Measurements from ENCODE around the gene SGSM2. TPM values are rescaled to one million over a fixed set of nuclear protein-coding genes. Genes with fewer than 3 reads are reported as not detected.
"Not testable (repeated sequence)": the region's sequence is repeated elsewhere in the genome, so short reads cannot be mapped to it uniquely, and the experiment has no call there.

SGSM2 gene
- total RNA-seq, 1 donor from 2014 or later: 127 TPM

DNA sequence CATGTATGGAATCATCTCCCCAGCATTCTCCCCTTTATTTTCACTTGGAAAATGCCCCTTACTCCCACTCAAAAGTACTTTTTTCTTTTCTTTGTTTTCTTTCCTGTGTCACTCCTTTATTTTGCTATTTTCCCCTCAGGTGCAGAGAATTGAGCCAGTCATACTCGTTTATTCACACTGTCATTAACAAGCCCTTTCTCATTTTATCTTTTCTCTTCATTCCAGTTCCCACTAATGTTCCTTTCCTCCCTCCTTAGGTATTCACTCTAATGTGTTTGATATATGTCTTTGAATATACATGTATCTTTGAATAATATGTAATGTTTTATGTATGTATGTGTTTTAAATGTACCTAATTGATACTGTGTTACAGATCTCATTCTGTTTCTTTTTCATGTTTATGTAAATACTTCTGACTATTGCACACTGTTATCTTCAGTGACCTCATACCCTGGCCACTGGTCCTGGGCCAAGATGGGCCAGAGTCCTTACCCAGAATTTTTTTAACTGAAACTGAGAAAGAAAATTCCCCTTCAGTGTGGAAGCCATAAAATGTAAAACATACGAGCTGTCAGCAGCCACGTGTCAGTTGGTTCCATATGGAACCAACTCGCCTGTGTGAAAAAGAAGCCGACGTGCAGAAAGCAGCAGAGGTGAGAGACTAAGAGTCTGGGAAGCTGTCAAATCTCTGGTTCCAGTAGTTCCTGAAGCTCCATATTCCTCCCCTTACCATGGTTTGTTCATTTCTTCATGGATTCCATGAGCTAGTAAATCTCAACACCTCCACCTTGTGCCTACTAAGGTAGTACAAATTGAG, 27.8 kb upstream of the SGSM2 start:
- Mint-ChIP-seq H3K4me3 (ENCODE audit: low read depth) (no peak overlapping the region), H3K27ac (peak overlapping the region; percentile 15), H3K27me3 (no peaks in the 10 kb centered on the region), H3K9me3 (ENCODE audit: low read depth) (no peaks in the 10 kb centered on the region), H3K4me1 (ENCODE audit: low read depth) (peaks cover 2% of the 10 kb centered on the region), H3K36me3 (ENCODE audit: insufficient read depth) (no peaks in the 10 kb centered on the region)
- no peak for TF ChIP-seq CTCF (IDR thresholded peaks at IDR 0.05; ENCODE audit: unreplicated experiment)
- no peak for DNase-seq (ENCODE audit: low spot score, unreplicated experiment)

DNA sequence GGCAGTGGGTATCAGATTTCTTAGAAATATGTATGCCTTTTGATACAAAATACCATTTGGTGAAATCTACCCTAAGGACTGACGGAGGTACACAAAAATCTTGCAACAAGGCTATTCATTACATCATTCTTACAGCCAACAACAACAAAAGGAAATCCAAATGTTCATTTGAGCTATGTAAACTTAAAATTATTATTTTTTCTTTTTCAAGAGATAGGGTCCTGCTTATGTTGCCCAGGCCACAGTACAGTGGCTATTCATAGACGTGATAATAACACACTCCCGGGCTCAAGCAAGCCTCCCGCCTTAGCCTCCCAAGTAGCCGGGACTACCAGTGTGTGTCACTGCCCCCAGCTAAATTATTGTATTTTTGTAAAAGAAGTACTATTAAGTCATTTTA, 24.6 kb upstream of the SGSM2 start:
- no peaks in the 10 kb centered on the region for H3K27me3 Mint-ChIP-seq
- H3K36me3 Mint-ChIP-seq (ENCODE audit: insufficient read depth): peaks cover under 1% of the 10 kb centered on the region
- DNase-seq (ENCODE audit: low spot score, unreplicated experiment): no peak
- peaks cover 2% of the 10 kb centered on the region for H3K4me1 Mint-ChIP-seq (ENCODE audit: low read depth)
- no peak for TF ChIP-seq CTCF (IDR thresholded peaks at IDR 0.05; ENCODE audit: unreplicated experiment)
- no peak overlapping the region for H3K27ac Mint-ChIP-seq
- H3K4me3 Mint-ChIP-seq (ENCODE audit: low read depth): no peak overlapping the region
- no peaks in the 10 kb centered on the region for H3K9me3 Mint-ChIP-seq (ENCODE audit: low read depth)

- not testable (repeated sequence) for H3K27ac Mint-ChIP-seq; H3K9me3 Mint-ChIP-seq (ENCODE audit: low read depth); H3K36me3 Mint-ChIP-seq (ENCODE audit: insufficient read depth); H3K27me3 Mint-ChIP-seq; H3K4me1 Mint-ChIP-seq (ENCODE audit: low read depth); H3K4me3 Mint-ChIP-seq (ENCODE audit: low read depth); DNase-seq (ENCODE audit: low spot score, unreplicated experiment)
These were observed 20.4 kb upstream of the SGSM2 start for GRCh38 chr17:2316916-2317205.

GRCh38 chr17:2317796-2318195, 19.5 kb upstream of the SGSM2 start:
- H3K4me1 Mint-ChIP-seq (ENCODE audit: low read depth): no peaks in the 10 kb centered on the region
- peaks cover 10% of the 10 kb centered on the region for H3K36me3 Mint-ChIP-seq (ENCODE audit: insufficient read depth)
- H3K4me3 Mint-ChIP-seq (ENCODE audit: low read depth): no peak overlapping the region
- H3K27me3 Mint-ChIP-seq: no peaks in the 10 kb centered on the region
- no peak overlapping the region for H3K27ac Mint-ChIP-seq
- no peak for DNase-seq (ENCODE audit: low spot score, unreplicated experiment)
- H3K9me3 Mint-ChIP-seq (ENCODE audit: low read depth): no peaks in the 10 kb centered on the region
- no peak for TF ChIP-seq CTCF (IDR thresholded peaks at IDR 0.05; ENCODE audit: unreplicated experiment)

GRCh38 chr17:2319051-2319450, 18.2 kb upstream of the SGSM2 start:
- no peak for DNase-seq (ENCODE audit: low spot score, unreplicated experiment)
- Mint-ChIP-seq H3K4me3 (ENCODE audit: low read depth) (no peak overlapping the region), H3K9me3 (ENCODE audit: low read depth) (no peaks in the 10 kb centered on the region), H3K4me1 (ENCODE audit: low read depth) (no peaks in the 10 kb centered on the region), H3K27me3 (no peaks in the 10 kb centered on the region), H3K27ac (no peak overlapping the region), H3K36me3 (ENCODE audit: insufficient read depth) (peaks cover 14% of the 10 kb centered on the region)
- no peak for TF ChIP-seq CTCF (IDR thresholded peaks at IDR 0.05; ENCODE audit: unreplicated experiment)

GRCh38 chr17:2321399-2321798, 15.9 kb upstream of the SGSM2 start:
- no peak for TF ChIP-seq CTCF (IDR thresholded peaks at IDR 0.05; ENCODE audit: unreplicated experiment)

More at GRCh38 chr17:2321399-2321798, 15.9 kb upstream of the SGSM2 start:
- Mint-ChIP-seq H3K27me3 (no peaks in the 10 kb centered on the region), H3K4me1 (ENCODE audit: low read depth) (no peaks in the 10 kb centered on the region), H3K36me3 (ENCODE audit: insufficient read depth) (peaks cover 21% of the 10 kb centered on the region), H3K9me3 (ENCODE audit: low read depth) (no peaks in the 10 kb centered on the region), H3K4me3 (ENCODE audit: low read depth) (no peak overlapping the region), H3K27ac (no peak overlapping the region)
- DNase-seq (ENCODE audit: low spot score, unreplicated experiment): no peak
